Endothelial cell of umbilical vein (primary cell): ENCODE data around the gene SHOC2. TPM values are rescaled to one million over a fixed set of nuclear protein-coding genes. Genes with fewer than 3 reads are reported as not detected.

Source experiments
- BruUV-seq: library from RNA; stranded (reverse); fragments of 400-500 nt; replicated peaks from 2 replicates; lab custom pipeline; 2021; lab: Mats Ljungman, UMichigan
- CTCF ChIA-PET: fragments of 300-600, 350-600 bp; sonication (Branson Sonifier 250); formaldehyde crosslinking; loops from one replicate; lab custom pipeline; 2021; ENCODE audit warnings: antibody characterized with exemption, inconsistent platforms; lab: Charles Lee
- POLR2A ChIA-PET: fragments of 300-600, 350-600 bp; sonication (Branson Sonifier 250); formaldehyde crosslinking; loops from one replicate; lab custom pipeline; 2021; ENCODE audit warnings: antibody characterized with exemption, inconsistent platforms; lab: Charles Lee
- DNase-seq: peaks from one replicate; pipeline ENCODE4 v3.0.0-alpha.2; 2011; ENCODE audit warnings: low read depth, low spot score
- FAIRE-seq: peaks from 2 replicates; lab custom pipeline; 2011; peaks lifted over from hg19 to GRCh38; lab: Jason Lieb, UNC
- H2AFZ ChIP-seq: 2 replicates; pipeline ENCODE4 v1.6.0; 2012; ENCODE audit warnings: low read depth, low read length, control low read depth, inconsistent platforms
- H3K27ac ChIP-seq: 2 replicates; pipeline ENCODE4 v1.5.1; 2011; ENCODE audit warnings: low read depth, mild to moderate bottlenecking, control low read depth, low read length, moderate library complexity; ENCODE audit not compliant: insufficient read depth
- H3K27me3 ChIP-seq, 2 experiments: 2 replicates each; pipeline versions ENCODE4 v1.6.0 to v1.6.1; 2011; ENCODE audit warnings: low read length in 2 of 2, mixed read lengths in 1 of 2; ENCODE audit not compliant: control insufficient read depth in 2 of 2, insufficient read depth in 2 of 2
- H3K36me3 ChIP-seq, 2 experiments: 2 replicates in 1 of 2; 3 replicates in 1 of 2; pipeline ENCODE4 v1.5.1; 2011; ENCODE audit warnings: low read length in 2 of 2, mild to moderate bottlenecking in 1 of 2, moderate library complexity in 1 of 2; ENCODE audit not compliant: control insufficient read depth in 2 of 2, insufficient read depth in 2 of 2; ENCODE audit errors: extremely low read depth in 1 of 2
- H3K4me1 ChIP-seq: 3 replicates; pipeline ENCODE4 v1.5.1; 2011; ENCODE audit warnings: mild to moderate bottlenecking, low read length; ENCODE audit not compliant: control insufficient read depth, insufficient read depth; ENCODE audit errors: extremely low read depth
- H3K4me2 ChIP-seq: 2 replicates; pipeline ENCODE4 v1.6.1; 2011; ENCODE audit warnings: low read length, control low read depth, mixed read lengths; ENCODE audit not compliant: insufficient read depth
- H3K4me3 ChIP-seq, 3 experiments: fragments of 200-600 bp in 1 of 3; sonication (generic), shearing (Covaris generic) in 1 of 3; replicated peaks in 1 of 3; 2 replicates each; pipeline ENCODE4 v1.5.1; 2011 to 2016; ENCODE audit warnings: control low read depth in 3 of 3, low read length in 3 of 3, mild to moderate bottlenecking in 2 of 3, inconsistent platforms in 1 of 3, low read depth in 1 of 3, moderate library complexity in 1 of 3; ENCODE audit not compliant: insufficient read depth in 1 of 3
- H3K79me2 ChIP-seq: 2 replicates; pipeline ENCODE4 v1.6.0; 2012; ENCODE audit warnings: low read length, inconsistent platforms; ENCODE audit not compliant: control insufficient read depth, insufficient read depth
- H3K9ac ChIP-seq: replicated peaks from 2 replicates; pipeline ENCODE3; 2011; ENCODE audit warnings: low read length, control low read depth; ENCODE audit not compliant: insufficient read depth; ENCODE audit errors: extremely low read depth
- H3K9me1 ChIP-seq: replicated peaks from 3 replicates; pipeline ENCODE4 v1.6.0; 2011; ENCODE audit warnings: mild to moderate bottlenecking, low read length; ENCODE audit not compliant: control insufficient read depth, insufficient read depth; ENCODE audit errors: extremely low read depth
- H3K9me3 ChIP-seq: replicated peaks from 2 replicates; pipeline ENCODE4 v1.5.1; 2012; ENCODE audit warnings: low read length, inconsistent platforms; ENCODE audit not compliant: control insufficient read depth, insufficient read depth
- H4K20me1 ChIP-seq: replicated peaks from 2 replicates; pipeline ENCODE3; 2011; ENCODE audit warnings: mild to moderate bottlenecking, low read length; ENCODE audit not compliant: control insufficient read depth, insufficient read depth; ENCODE audit errors: extremely low read depth
- CTCF ChIP-seq, 2 donors: IDR thresholded peaks; 1 replicate in 1 of 2; 2 replicates in 1 of 2; pipeline ENCODE4 v1.5.1; 2011; ENCODE audit warnings: low read length in 2 of 2, mild to moderate bottlenecking in 2 of 2, moderate library complexity in 2 of 2, control low read depth in 1 of 2, inconsistent platforms in 1 of 2, low read depth in 1 of 2; ENCODE audit not compliant: insufficient read depth in 1 of 2; ENCODE audit errors: extremely low read depth in 1 of 2
- EZH2 ChIP-seq: IDR thresholded peaks from 2 replicates; pipeline ENCODE4 v1.6.1; 2012; ENCODE audit warnings: borderline replicate concordance, low read depth, mild to moderate bottlenecking, moderate library complexity, low read length, inconsistent platforms; ENCODE audit not compliant: severe bottlenecking
- FOS ChIP-seq: IDR thresholded peaks from 2 replicates; pipeline ENCODE4 v1.6.1; 2011; ENCODE audit warnings: mild to moderate bottlenecking, low read length, moderate library complexity, borderline replicate concordance; ENCODE audit not compliant: insufficient read depth
- GATA2 ChIP-seq: IDR thresholded peaks from 2 replicates; pipeline ENCODE4 v1.7.0; 2011; ENCODE audit warnings: low read depth, mild to moderate bottlenecking, moderate library complexity, mixed read lengths, low read length; ENCODE audit not compliant: insufficient read length, insufficient read depth
- JUN ChIP-seq: IDR thresholded peaks from 2 replicates; pipeline ENCODE4 v1.6.1; 2011; ENCODE audit warnings: borderline replicate concordance, low read depth; ENCODE audit not compliant: insufficient read length, insufficient read depth
- MYC ChIP-seq: IDR thresholded peaks from one replicate; pipeline ENCODE4 v1.6.1; 2011; ENCODE audit warnings: mild to moderate bottlenecking, low read depth, low read length
- POLR2A ChIP-seq: IDR thresholded peaks from 2 replicates; pipeline ENCODE4 v1.6.1; 2012; ENCODE audit warnings: low read depth, mild to moderate bottlenecking, control low read depth, low read length
- POLR2AphosphoS5 ChIP-seq: IDR thresholded peaks from 2 replicates; pipeline ENCODE4 v1.6.1; 2012; ENCODE audit warnings: low read depth, mild to moderate bottlenecking, control low read depth, low read length, moderate library complexity; ENCODE audit not compliant: insufficient read depth
- dilution Hi-C: fragments of 300-500 bp; cut with MboI; formaldehyde crosslinking; loops from one replicate; pipeline ENCODE4 v1.15.0; 2019; ENCODE audit warnings: low sequenced_read_pairs; ENCODE audit not compliant: extremely low pct_ligation_motif_present
- intact Hi-C: fragments of 100-400 bp; cut with micrococcal nuclease; formaldehyde crosslinking; loops from one replicate; pipeline ENCODE4 v1.10.0; 2022
- polyA plus RNA-seq, 4 experiments: library from polyadenylated mRNA; depleted of rRNA in 3 of 4; stranded (reverse) in 3 of 4; unstranded in 1 of 4; fragments of >200 nt; gene quantifications; 2 replicates each; pipeline versions ENCODE4 v1.2.1 to v1.2.3, GENCODE V29; 2011 to 2012; ENCODE audit warnings: missing spikeins in 1 of 4
- total RNA-seq: library from RNA; stranded (reverse); gene quantifications from 2 replicates; pipeline ENCODE4 v1.2.3, GENCODE V29; 2021
- TF ChIP-seq, protein P1 (sequence below): IDR thresholded peaks from 2 replicates; pipeline ENCODE4 v1.6.1; 2011; ENCODE audit not compliant: insufficient read depth, insufficient read length

The SHOC2 gene
- total and polyA plus RNA-seq, 2 donors (not counting 3 experiments of a cell fraction or from before 2014, with no cell fraction given), result 13.0 to 37.1 TPM

DNA sequence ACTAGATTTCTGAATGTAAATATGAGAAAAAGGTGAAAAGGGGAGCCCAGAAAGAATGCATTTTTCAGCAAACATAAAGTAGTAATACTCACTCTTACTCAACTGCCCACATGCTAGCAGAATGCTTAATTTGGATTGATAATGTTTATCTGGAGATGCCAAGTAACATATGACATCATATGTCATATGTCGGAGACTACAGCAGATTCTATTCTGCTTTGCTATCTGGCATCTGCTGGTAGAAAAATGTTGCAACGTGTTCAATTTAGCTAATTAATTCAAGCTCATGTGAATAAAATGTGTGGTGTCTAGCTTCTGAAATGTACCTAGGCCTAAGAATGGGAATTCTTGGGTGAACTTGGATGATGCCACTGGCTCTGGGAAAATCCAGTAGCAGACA lies 5.0 kb upstream of the SHOC2 start:
- H3K4me3 ChIP-seq, result no peak overlapping the region
- H3K9me3 ChIP-seq, result no peaks in the 10 kb centered on the region
- no peaks in the 10 kb centered on the region for H3K9me1 ChIP-seq
- dilution Hi-C loops, result no loop called here
- no peak for FAIRE-seq
- no peak overlapping the region for H2AFZ ChIP-seq
- ChIA-PET POLR2A (no interaction called here), CTCF (no interaction called here)
- no peaks in the 10 kb centered on the region for H3K79me2 ChIP-seq
- H3K27me3 ChIP-seq, result no peaks in the 10 kb centered on the region
- H3K4me1 ChIP-seq, result peaks cover 6% of the 10 kb centered on the region
- no peaks in the 10 kb centered on the region for H4K20me1 ChIP-seq
- no peak for DNase-seq
- intact Hi-C loops, result no loop called here
- H3K4me2 ChIP-seq, result no peak overlapping the region
- no TSS peak for BruUV-seq
- no peak overlapping the region for H3K9ac ChIP-seq
- TF ChIP-seq, protein P1, sequence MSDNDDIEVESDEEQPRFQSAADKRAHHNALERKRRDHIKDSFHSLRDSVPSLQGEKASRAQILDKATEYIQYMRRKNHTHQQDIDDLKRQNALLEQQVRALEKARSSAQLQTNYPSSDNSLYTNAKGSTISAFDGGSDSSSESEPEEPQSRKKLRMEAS, result no peak
- no peak for TF ChIP-seq EZH2
- TF ChIP-seq POLR2AphosphoS5, result no peak
- no peak for TF ChIP-seq POLR2A
- TF ChIP-seq JUN, result no peak
- no peak for TF ChIP-seq CTCF (IDR thresholded peaks at IDR 0.05; ENCODE audit: extremely low read depth in 1 of 2, insufficient read depth in 1 of 2, low read depth in 1 of 2, low read length in 2 of 2)
- TF ChIP-seq MYC, result no peak
- no peak for TF ChIP-seq FOS
- no peak for TF ChIP-seq GATA2
- no peak overlapping the region for H3K27ac ChIP-seq
- no peaks in the 10 kb centered on the region for H3K36me3 ChIP-seq
